A549 (cell line): ENCODE measurements around the gene RYR1. TPM values are rescaled to one million over a fixed set of nuclear protein-coding genes. Genes with fewer than 3 reads are reported as not detected.

Experiments used
- ATAC-seq, 2 experiments: fragments of 200-7000 bp in 1 of 2; fragments of >200 bp in 1 of 2; cut with Nextera tagmentation in 1 of 2; cut with Tn5 transposase in 1 of 2; 3 replicates each; pipeline versions ENCODE4 v1.8.0 to v1.9.1; 2018 to 2020; ENCODE audit warnings: mild to moderate bottlenecking in 1 of 2, moderate library complexity in 1 of 2
- CTCF ChIA-PET: fragments of 300-600 bp; sonication (Branson Sonifier 250); formaldehyde crosslinking; extraction: SDS; loops from one replicate; lab custom pipeline; 2021; ENCODE audit warnings: antibody characterized with exemption, inconsistent platforms; lab: Yijun Ruan, JAX
- POLR2A ChIA-PET: fragments of 350-600 bp; formaldehyde crosslinking; extraction: SDS; loops from one replicate; lab custom pipeline; 2021; ENCODE audit warnings: antibody characterized with exemption, inconsistent platforms; lab: Yijun Ruan, JAX
- DNase-seq, 2 experiments: peaks; one replicate each; pipeline versions ENCODE4 v3.0.0 to v3.0.0-alpha.2; 2011 to 2016; ENCODE audit warnings: low read depth in 1 of 2, low spot score in 1 of 2
- FAIRE-seq: peaks from 2 replicates; lab custom pipeline; 2011; peaks lifted over from hg19 to GRCh38; lab: Jason Lieb, UNC
- H3K27ac ChIP-seq, 2 experiments: fragments of >200 bp; sonication (Bioruptor Twin); formaldehyde crosslinking; 3 replicates each; pipeline ENCODE4 v1.5.1; 2016 to 2017
- H3K4me1 ChIP-seq: fragments of >200 bp; sonication (Bioruptor Twin); formaldehyde crosslinking; 3 replicates; pipeline ENCODE4 v1.6.1; 2016
- H3K4me2 ChIP-seq: fragments of >200 bp; sonication (Bioruptor Twin); formaldehyde crosslinking; 3 replicates; pipeline ENCODE4 v1.6.1; 2016
- H3K4me3 ChIP-seq: fragments of >200 bp; sonication (Bioruptor Twin); formaldehyde crosslinking; 3 replicates; pipeline ENCODE4 v1.5.1; 2016
- H3K9me3 ChIP-seq: fragments of >200 bp; sonication (Bioruptor Twin); formaldehyde crosslinking; 3 replicates; pipeline ENCODE4 v1.6.1; 2016
- ATOH8 ChIP-seq: fragments of 250-450 bp; sonication (Bioruptor Pico); IDR thresholded peaks from 2 replicates; pipeline ENCODE4 v1.5.0; 2020; ENCODE audit warnings: low read depth, mild to moderate bottlenecking, moderate library complexity
- BHLHE40 ChIP-seq: IDR thresholded peaks from 2 replicates; pipeline ENCODE4 v1.6.1; 2012; ENCODE audit warnings: low read depth, low read length, inconsistent platforms
- CBX8 ChIP-seq: fragments of 200-600 bp; sonication (generic); IDR thresholded peaks from 2 replicates; pipeline ENCODE4 v1.6.1; 2016
- CTCF ChIP-seq: fragments of >200 bp; sonication (Bioruptor Twin); formaldehyde crosslinking; IDR thresholded peaks from 3 replicates; pipeline ENCODE4 v1.5.1; 2016
- E2F6 ChIP-seq: IDR thresholded peaks from 2 replicates; pipeline ENCODE4 v1.6.1; 2012; ENCODE audit warnings: low read depth, borderline replicate concordance
- HOXA7 ChIP-seq: fragments of 250-450 bp; sonication (Bioruptor Pico); IDR thresholded peaks from 2 replicates; pipeline ENCODE4 v1.5.0; 2020; ENCODE audit warnings: mild to moderate bottlenecking, moderate library complexity
- JUN ChIP-seq, 2 experiments: fragments of >200 bp; sonication (Bioruptor Twin); formaldehyde crosslinking; IDR thresholded peaks; 2 replicates in 1 of 2; 3 replicates in 1 of 2; pipeline ENCODE4 v1.6.1; 2016 to 2017
- JUNB ChIP-seq: fragments of >200 bp; sonication (Bioruptor Twin); formaldehyde crosslinking; IDR thresholded peaks from 2 replicates; pipeline ENCODE4 v1.6.1; 2016
- KDM1A ChIP-seq: fragments of 200-600 bp; sonication (generic); IDR thresholded peaks from 2 replicates; pipeline ENCODE4 v1.6.1; 2016; ENCODE audit warnings: low read depth, mild to moderate bottlenecking
- MAX ChIP-seq: IDR thresholded peaks from 2 replicates; pipeline ENCODE4 v1.6.1; 2012
- MAZ ChIP-seq: fragments of 150-350 bp; IDR thresholded peaks from 2 replicates; pipeline ENCODE4 v1.6.1; 2014; ENCODE audit warnings: antibody characterized with exemption, low read depth, low read length, borderline replicate concordance
- PBX3 ChIP-seq: IDR thresholded peaks from 2 replicates; pipeline ENCODE4 v1.6.1; 2012
- PHF8 ChIP-seq: fragments of 200-600 bp; sonication (generic); IDR thresholded peaks from 2 replicates; pipeline ENCODE4 v1.6.1; 2016; ENCODE audit warnings: low read depth, mild to moderate bottlenecking, antibody characterized with exemption, moderate library complexity, borderline replicate concordance
- POLR2A ChIP-seq: IDR thresholded peaks from 2 replicates; pipeline ENCODE4 v1.6.1; 2012; ENCODE audit warnings: mild to moderate bottlenecking, low read length
- RARB ChIP-seq: fragments of 250-450 bp; sonication (Bioruptor Pico); IDR thresholded peaks from 2 replicates; pipeline ENCODE4 v1.8.0; 2021; ENCODE audit warnings: mild to moderate bottlenecking, moderate library complexity
- RNF2 ChIP-seq: fragments of 200-600 bp; sonication (generic); IDR thresholded peaks from 2 replicates; pipeline ENCODE4 v1.6.1; 2016; ENCODE audit warnings: low read depth, mild to moderate bottlenecking, antibody characterized with exemption, moderate library complexity, borderline replicate concordance
- TFCP2L1 ChIP-seq: fragments of 250-450 bp; sonication (Bioruptor Pico); IDR thresholded peaks from 2 replicates; pipeline ENCODE4 v1.5.0; 2021; ENCODE audit warnings: mild to moderate bottlenecking
- ZC3H11A ChIP-seq: fragments of 450-650 bp; IDR thresholded peaks from 2 replicates; pipeline ENCODE4 v1.6.1; 2014; ENCODE audit warnings: antibody characterized with exemption, mild to moderate bottlenecking
- ZNF302 ChIP-seq: fragments of 250-450 bp; sonication (Bioruptor Pico); IDR thresholded peaks from 2 replicates; pipeline ENCODE4 v1.9.0; 2021; ENCODE audit warnings: inconsistent platforms, mild to moderate bottlenecking, moderate library complexity
- ZSCAN20 ChIP-seq: fragments of 250-450 bp; sonication (Bioruptor Pico); IDR thresholded peaks from 2 replicates; pipeline ENCODE4 v1.8.0; 2022; ENCODE audit warnings: mild to moderate bottlenecking, moderate library complexity
- WGBS: methylation state at CpG from one replicate; pipeline ENCODE4 v1.1.6; 2017; ENCODE audit errors: missing lambda C conversion rate; 5-methylcytosine and 5-hydroxymethylcytosine counted together
- polyA plus RNA-seq, 4 experiments: library from polyadenylated mRNA; depleted of rRNA in 3 of 4; stranded (reverse); fragments of >200 nt; fragmentation: RNase III in 1 of 4; extraction: RNeasy Plus Mini Kit Qiagen cat#74134 plus additional on column Dnase treatment in 1 of 4; gene quantifications; 2 replicates in 3 of 4; 3 replicates in 1 of 4; pipeline ENCODE4 v1.2.3, GENCODE V29; 2011 to 2017
- TF ChIP-seq, protein P1 (sequence below): fragments of >200 bp; sonication (Bioruptor Twin); formaldehyde crosslinking; IDR thresholded peaks from 2 replicates; pipeline ENCODE4 v1.6.1; 2016
- TF ChIP-seq, protein P2 (sequence below): fragments of >200 bp; sonication (Bioruptor Twin); formaldehyde crosslinking; IDR thresholded peaks from 3 replicates; pipeline ENCODE4 v1.6.1; 2016
- TF ChIP-seq, protein P3 (sequence below): fragments of 250-450 bp; sonication (Bioruptor Pico); IDR thresholded peaks from 2 replicates; pipeline ENCODE4 v1.5.0; 2021; ENCODE audit warnings: mild to moderate bottlenecking, moderate library complexity, borderline replicate concordance

The RYR1 gene
- polyA plus RNA-seq, 2 of the 4 experiments (the other 2 are of a cell fraction) = 1.4 to 3.1 TPM

DNA sequence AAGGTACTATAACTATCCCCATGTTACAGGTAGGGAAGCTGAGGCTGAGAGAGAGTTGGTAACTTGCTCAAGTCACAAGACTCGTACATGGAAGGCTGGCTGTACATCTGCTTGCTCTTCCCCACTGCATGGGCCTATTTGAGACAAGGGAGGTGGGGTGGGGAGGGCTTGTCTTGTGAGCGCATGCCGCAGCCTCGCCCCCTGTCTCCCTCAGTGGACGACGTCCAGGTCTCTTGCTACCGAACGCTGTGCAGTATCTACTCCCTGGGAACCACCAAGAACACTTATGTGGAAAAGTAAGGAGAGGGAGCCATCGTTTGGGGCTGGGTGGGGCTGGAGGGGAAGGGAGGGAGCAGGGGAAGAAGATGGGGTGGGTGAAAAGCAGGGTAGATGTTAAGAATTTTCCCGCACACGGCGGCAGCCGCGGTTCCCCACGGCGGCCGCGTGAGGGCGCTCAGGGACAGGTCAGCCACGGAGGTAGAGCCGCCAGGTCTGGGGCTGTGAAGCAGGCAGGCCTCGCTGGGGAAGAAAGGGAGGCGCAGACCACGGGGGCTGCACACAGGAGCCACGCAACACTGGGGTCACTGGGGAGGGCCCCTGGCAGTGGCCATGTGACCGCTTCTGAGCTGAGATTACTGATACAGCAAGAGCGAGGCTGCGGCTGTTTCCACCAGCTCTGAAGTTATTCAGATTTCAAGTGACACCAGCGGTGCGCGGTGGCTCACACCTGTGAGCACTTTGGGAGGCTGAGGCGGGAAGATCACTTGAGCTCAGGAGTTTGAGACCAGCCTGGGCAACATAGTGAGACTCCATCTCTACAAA, 81.5 kb downstream of the RYR1 start (continued):
- TF ChIP-seq, protein P1, sequence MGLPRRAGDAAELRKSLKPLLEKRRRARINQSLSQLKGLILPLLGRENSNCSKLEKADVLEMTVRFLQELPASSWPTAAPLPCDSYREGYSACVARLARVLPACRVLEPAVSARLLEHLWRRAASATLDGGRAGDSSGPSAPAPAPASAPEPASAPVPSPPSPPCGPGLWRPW = no peak
- TF ChIP-seq HOXA7 (CRISPR knock-in tag) (no peak), E2F6 (peak; percentile 33; the same call in 1 of the 2 replicates), CTCF (peak; percentile 99), JUN (IDR thresholded peaks at IDR 0.05) (0 out of 5 replicates have a peak, but pooled peaks of 1 of the 2 experiments have one; percentile 20), JUNB (no peak), KDM1A (no peak), RARB (CRISPR knock-in tag) (no peak), TFCP2L1 (CRISPR knock-in tag) (peak; percentile 59; the same call in 1 of the 2 replicates), POLR2A (no peak), MAX (peak; percentile 61; the same call in 1 of the 2 replicates), ZC3H11A (no peak), PHF8 (no peak), CBX8 (no peak), ATOH8 (CRISPR knock-in tag) (no peak), BHLHE40 (no peak)
- TF ChIP-seq, protein P2, sequence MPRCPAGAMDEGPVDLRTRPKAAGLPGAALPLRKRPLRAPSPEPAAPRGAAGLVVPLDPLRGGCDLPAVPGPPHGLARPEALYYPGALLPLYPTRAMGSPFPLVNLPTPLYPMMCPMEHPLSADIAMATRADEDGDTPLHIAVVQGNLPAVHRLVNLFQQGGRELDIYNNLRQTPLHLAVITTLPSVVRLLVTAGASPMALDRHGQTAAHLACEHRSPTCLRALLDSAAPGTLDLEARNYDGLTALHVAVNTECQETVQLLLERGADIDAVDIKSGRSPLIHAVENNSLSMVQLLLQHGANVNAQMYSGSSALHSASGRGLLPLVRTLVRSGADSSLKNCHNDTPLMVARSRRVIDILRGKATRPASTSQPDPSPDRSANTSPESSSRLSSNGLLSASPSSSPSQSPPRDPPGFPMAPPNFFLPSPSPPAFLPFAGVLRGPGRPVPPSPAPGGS = no peak
- TF ChIP-seq, all 56 proteins: peak for 8

DNA sequence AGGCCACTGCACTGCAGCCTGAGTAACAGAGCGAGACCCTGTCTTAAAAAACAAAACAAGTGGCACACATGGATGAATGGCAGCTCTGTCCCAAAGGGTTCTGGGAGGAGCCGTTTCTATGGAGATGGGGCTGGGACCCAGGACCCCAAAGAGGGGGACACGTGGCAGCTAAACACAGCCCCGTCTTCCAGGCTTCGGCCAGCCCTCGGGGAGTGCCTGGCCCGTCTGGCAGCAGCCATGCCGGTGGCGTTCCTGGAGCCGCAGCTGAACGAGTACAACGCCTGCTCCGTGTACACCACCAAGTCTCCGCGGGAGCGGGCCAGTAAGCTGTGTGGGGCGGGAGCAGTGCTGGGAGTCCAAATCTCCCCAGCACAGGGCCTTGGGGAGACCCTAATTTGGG, 82.4 kb downstream of the RYR1 start:
- DNase-seq = no peak
- 0 out of 6 replicates have a peak, but pooled peaks of 1 of the 2 experiments have one; percentile 2 for ATAC-seq
- Histone ChIP-seq H3K4me2 (no peak overlapping the region), H3K4me1 (peaks cover 8% of the 10 kb centered on the region; the same call in 2 of the 3 replicates), H3K27ac (no peak overlapping the region), H3K4me3 (no peak overlapping the region), H3K9me3 (no peaks in the 10 kb centered on the region)
- whole genome bisulfite sequencing = 76% methylated on average over 16 of the region's 17 CpGs
- ChIA-PET CTCF (interaction anchor here (0.6 to 12.7 kb wide), 68 partner anchors 8 to 482 kb away, joined by 3 to 160 read pairs (median 4); partner anchors contain the start of genes CCER2, FAM98C, MAP4K1 and MRPS12), POLR2A (interaction anchor here (1.0 to 1.7 kb wide), 3 partner anchors 118 to 415 kb away, joined by 3 to 9 read pairs (median 4); partner anchors contain the start of genes MRPS12 and SARS2)
- no peak for FAIRE-seq
- TF ChIP-seq ZSCAN20 = no peak
- no peak for TF ChIP-seq RARB (CRISPR knock-in tag)
- no peak for TF ChIP-seq MAZ
- TF ChIP-seq ZNF302 = no peak
- TF ChIP-seq ZC3H11A = no peak
- TF ChIP-seq, protein P3, sequence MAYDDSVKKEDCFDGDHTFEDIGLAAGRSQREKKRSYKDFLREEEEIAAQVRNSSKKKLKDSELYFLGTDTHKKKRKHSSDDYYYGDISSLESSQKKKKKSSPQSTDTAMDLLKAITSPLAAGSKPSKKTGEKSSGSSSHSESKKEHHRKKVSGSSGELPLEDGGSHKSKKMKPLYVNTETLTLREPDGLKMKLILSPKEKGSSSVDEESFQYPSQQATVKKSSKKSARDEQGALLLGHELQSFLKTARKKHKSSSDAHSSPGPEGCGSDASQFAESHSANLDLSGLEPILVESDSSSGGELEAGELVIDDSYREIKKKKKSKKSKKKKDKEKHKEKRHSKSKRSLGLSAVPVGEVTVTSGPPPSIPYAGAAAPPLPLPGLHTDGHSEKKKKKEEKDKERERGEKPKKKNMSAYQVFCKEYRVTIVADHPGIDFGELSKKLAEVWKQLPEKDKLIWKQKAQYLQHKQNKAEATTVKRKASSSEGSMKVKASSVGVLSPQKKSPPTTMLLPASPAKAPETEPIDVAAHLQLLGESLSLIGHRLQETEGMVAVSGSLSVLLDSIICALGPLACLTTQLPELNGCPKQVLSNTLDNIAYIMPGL (CRISPR knock-in tag) = no peak
- no peak for TF ChIP-seq RNF2
- no peak for TF ChIP-seq PBX3
- TF ChIP-seq PHF8 = no peak
- TF ChIP-seq ATOH8 (CRISPR knock-in tag) = no peak
- TF ChIP-seq E2F6 = no peak
